ENCODE data around the gene ADD3.
"Not testable (repeated sequence)": the region's sequence is repeated elsewhere in the genome, so short reads cannot be mapped to it uniquely, and the experiment has no call there.

The ADD3 gene

DNA sequence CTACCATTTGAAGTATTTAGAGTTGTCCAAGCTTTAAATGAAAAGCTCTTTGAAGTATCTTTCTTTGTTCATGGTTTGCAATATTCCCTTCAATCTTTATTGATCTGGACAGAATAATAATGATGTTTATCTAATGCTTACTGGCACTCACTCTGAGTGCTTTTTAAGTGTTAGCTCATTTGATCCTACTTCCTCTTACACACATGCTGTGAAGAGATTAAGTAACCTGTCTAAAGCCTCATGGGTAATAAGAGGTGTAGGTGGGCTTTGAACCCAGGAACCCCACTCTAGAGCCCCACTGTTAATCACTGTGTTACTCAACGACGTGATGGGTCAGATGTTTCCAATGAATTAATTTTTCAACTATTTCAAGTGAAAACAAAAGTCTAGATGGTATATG, 31.1 kb upstream of the ADD3 start:
- no peak for DNase-seq (ENCODE audit: low read depth in 2 of 2)

DNA sequence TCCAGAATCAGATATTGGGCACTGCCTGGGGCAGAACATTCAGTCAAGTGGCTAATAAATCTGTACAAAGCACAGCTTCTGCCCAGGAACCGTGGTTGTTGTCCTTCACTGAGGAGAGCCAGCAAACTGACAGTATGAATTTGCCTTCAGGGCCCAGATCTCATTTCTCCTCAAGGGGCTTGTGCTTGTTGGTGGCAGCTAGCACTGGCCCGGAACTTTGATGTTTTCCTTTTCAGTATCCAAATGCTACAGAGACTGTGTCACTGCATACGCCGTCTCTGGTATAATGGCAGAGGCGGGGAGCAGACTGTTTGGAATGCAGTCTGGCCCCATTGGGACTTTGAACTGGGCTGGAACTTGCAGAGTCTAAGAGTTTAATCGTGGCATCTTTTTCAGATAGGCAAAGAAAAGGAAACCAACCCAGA, 30.4 kb upstream of the ADD3 start:
- DNase-seq (ENCODE audit: low read depth in 2 of 2), result no peak

DNA sequence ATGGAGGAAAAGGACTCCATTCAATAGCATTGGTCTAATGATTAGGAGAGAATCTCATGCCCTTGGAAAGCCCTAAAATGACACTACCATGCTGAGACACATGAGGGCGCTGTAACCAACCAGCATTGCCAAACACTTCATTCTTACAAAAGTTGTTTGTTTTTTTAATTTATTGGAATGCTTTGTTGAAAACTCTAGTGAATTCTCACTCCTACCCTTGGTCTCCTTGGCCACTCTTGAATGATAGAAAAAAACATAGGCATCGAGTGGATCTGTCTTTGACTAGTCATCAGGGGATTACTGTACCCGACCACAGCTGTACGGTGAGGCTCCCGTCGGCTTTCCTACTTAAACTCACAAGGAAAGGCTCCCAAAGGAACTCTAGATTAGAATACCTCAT, 29.3 kb upstream of the ADD3 start:
- peak; percentile 5 to 48 for DNase-seq (ENCODE audit: low read depth in 2 of 2)

- DNase-seq (ENCODE audit: low read depth in 2 of 2), result no peak
These were observed 28.6 kb upstream of the ADD3 start for GRCh38 chr10:109979215-109979614.

DNA sequence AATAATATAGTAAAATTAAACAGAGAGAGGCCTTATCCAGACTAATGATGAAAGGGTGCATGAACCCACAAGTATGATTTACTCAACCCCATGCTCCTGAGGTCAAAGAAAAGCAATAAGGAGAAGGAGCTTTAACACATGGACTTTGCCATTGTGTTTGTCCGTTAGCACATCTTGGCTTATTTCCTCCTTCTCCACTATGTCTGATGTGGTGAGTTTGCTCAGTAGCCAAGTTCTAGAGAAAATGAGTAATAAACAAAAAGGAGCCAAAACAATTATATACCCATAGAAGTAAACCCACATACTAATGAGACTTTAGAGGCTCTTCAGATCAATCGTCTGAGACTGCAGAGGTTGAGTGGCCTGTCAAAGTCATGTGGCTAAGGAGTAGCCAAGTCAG, 26.1 kb upstream of the ADD3 start:
- DNase-seq (ENCODE audit: low read depth in 2 of 2), result no peak

GRCh38 chr10:109982123-109982522, 25.7 kb upstream of the ADD3 start:
- DNase-seq (ENCODE audit: low read depth in 2 of 2), result no peak

GRCh38 chr10:109982812-109983211, 25.0 kb upstream of the ADD3 start:
- no peak for DNase-seq (ENCODE audit: low read depth in 2 of 2)

GRCh38 chr10:109984013-109984412, 23.8 kb upstream of the ADD3 start:
- no peak for DNase-seq (ENCODE audit: low read depth in 2 of 2)

DNA sequence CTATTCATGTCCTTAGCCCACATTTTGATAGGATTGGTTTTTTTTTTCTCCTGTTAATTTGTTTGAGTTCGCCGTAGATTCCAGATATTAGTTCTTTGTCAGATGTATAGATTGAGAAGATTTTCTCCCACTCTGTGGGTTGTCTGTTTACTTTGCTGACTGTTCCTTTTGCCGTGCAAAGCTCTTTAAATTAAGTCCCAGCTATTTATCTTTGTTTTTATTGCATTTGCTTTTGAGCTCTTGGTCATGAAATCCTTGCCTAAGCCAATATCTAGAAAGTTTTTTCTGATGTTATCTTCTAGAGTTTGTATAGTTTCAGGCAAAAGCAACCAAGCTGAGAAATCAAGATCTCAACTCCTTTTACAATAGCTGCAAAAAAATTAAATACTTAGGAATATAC, 22.0 kb upstream of the ADD3 start:
- not testable (repeated sequence) for DNase-seq (ENCODE audit: low read depth in 2 of 2)

- DNase-seq (ENCODE audit: low read depth in 2 of 2), result no peak
These were observed 20.2 kb upstream of the ADD3 start for GRCh38 chr10:109987452-109988211.

GRCh38 chr10:109988212-109988596, 19.6 kb upstream of the ADD3 start:
- DNase-seq (ENCODE audit: low read depth in 2 of 2), result no peak

GRCh38 chr10:109991266-109991855, 16.4 kb upstream of the ADD3 start:
- no peak for DNase-seq (ENCODE audit: low read depth in 2 of 2)

GRCh38 chr10:109992485-109992884, 15.3 kb upstream of the ADD3 start:
- DNase-seq (ENCODE audit: low read depth in 2 of 2), result no peak

- no peak for DNase-seq (ENCODE audit: low read depth in 2 of 2)
These were observed 14.0 kb upstream of the ADD3 start for GRCh38 chr10:109993551-109994330.

GRCh38 chr10:109994711-109995577, 12.8 kb upstream of the ADD3 start:
- DNase-seq (ENCODE audit: low read depth in 2 of 2), result no peak

DNA sequence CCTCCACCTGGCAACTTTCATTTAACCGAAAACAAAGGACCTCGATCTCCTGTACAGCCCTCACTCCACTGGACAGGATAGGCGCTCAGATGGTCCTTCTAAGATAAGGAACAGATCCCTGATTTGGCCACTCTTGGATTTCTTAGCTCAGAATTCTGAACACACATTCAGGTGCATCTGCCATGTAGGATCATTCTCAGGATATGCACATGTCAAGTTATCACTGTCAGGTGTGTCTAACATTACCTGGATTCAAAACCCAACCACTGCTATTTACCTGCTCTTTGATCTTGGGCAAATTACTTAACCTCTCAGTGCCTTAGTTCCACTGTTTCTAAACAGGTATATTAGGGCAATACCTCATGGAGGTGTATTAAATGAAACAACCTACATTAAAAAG, 12.2 kb upstream of the ADD3 start:
- no peak for DNase-seq (ENCODE audit: low read depth in 2 of 2)

- DNase-seq (ENCODE audit: low read depth in 2 of 2), result no peak
These were observed 11.6 kb upstream of the ADD3 start for GRCh38 chr10:109996225-109996624.

- DNase-seq (ENCODE audit: low read depth in 2 of 2), result no peak
These were observed 11.0 kb upstream of the ADD3 start for GRCh38 chr10:109996766-109997171.

DNA sequence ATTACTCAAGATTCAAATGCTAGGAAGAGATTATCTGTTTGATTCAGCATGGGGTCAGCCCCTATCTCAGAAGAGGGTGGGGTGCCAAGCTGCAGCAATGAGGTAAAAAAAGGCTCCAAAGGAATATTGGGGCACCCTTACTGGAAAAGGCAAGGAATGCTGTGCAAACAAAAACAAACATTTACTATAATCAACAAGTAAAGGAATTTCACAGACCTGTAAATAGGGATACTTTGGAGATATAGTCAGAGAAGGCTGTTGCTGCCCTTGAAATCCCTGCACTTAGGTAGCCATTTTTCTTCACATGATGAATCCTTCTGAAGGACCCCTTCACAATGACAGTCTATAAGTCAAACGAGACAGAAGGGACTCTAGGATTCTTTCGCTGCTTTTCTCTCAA, 10.6 kb upstream of the ADD3 start:
- DNase-seq (ENCODE audit: low read depth in 2 of 2), result no peak

GRCh38 chr10:109998513-109998912, 9.3 kb upstream of the ADD3 start:
- no peak for DNase-seq (ENCODE audit: low read depth in 2 of 2)

GRCh38 chr10:110002801-110003523, 4.8 kb upstream of the ADD3 start:
- no peak for DNase-seq (ENCODE audit: low read depth in 2 of 2)

Measured in stimulated activated CD4-positive, alpha-beta T cell treated with anti-CD3 and anti-CD28 coated beads, Interleukin-1b, Interleukin-23, amount 100 ng/mL, for 1 hour (primary cell).